Astrocyte (in vitro differentiated cells and primary cell): Measurements from ENCODE around the gene SPAG6. TPM values are rescaled to one million over a fixed set of nuclear protein-coding genes. Genes with fewer than 3 reads are reported as not detected.

Source experiments
- DNase-seq: peaks from one replicate; pipeline ENCODE4 v3.0.0-alpha.2; 2010; ENCODE audit warnings: low read depth
- FAIRE-seq: peaks from 2 replicates; lab custom pipeline; 2011; peaks lifted over from hg19 to GRCh38; lab: Jason Lieb, UNC
- H2AFZ ChIP-seq: 2 replicates; pipeline ENCODE4 v1.6.0; 2012; ENCODE audit warnings: low read depth, low read length, inconsistent platforms
- H3K27ac ChIP-seq: 2 replicates; pipeline ENCODE4 v1.5.1; 2011; ENCODE audit warnings: low read depth, low read length, inconsistent platforms
- H3K27me3 ChIP-seq: 2 replicates; pipeline ENCODE4 v1.6.0; 2011; ENCODE audit warnings: low read length, inconsistent platforms; ENCODE audit not compliant: insufficient read depth
- H3K36me3 ChIP-seq: 2 replicates; pipeline ENCODE4 v1.5.1; 2011; ENCODE audit warnings: low read length, inconsistent platforms; ENCODE audit not compliant: insufficient read depth
- H3K4me1 ChIP-seq: 2 replicates; pipeline ENCODE4 v1.5.1; 2011; ENCODE audit warnings: low read length, inconsistent platforms; ENCODE audit not compliant: insufficient read depth
- H3K4me2 ChIP-seq: 2 replicates; pipeline ENCODE4 v1.6.0; 2012; ENCODE audit warnings: low read length, inconsistent platforms
- H3K4me3 ChIP-seq: 2 replicates; pipeline ENCODE4 v1.5.1; 2011; ENCODE audit warnings: low read depth, mild to moderate bottlenecking, low read length, inconsistent platforms; ENCODE audit not compliant: insufficient read depth
- H3K79me2 ChIP-seq: 2 replicates; pipeline ENCODE4 v1.6.0; 2012; ENCODE audit warnings: mild to moderate bottlenecking, low read length, inconsistent platforms; ENCODE audit not compliant: insufficient read depth
- H3K9ac ChIP-seq: 2 replicates; pipeline ENCODE4 v1.6.0; 2012; ENCODE audit warnings: mild to moderate bottlenecking, low read length, inconsistent platforms
- H3K9me3 ChIP-seq: 2 replicates; pipeline ENCODE4 v1.5.1; 2012; ENCODE audit warnings: low read depth, mild to moderate bottlenecking, low read length, inconsistent platforms; ENCODE audit not compliant: insufficient read depth
- H4K20me1 ChIP-seq: 2 replicates; pipeline ENCODE4 v1.6.0; 2012; ENCODE audit warnings: low read length, inconsistent platforms; ENCODE audit not compliant: insufficient read depth
- H3K27ac Mint-ChIP-seq: one replicate; pipeline ENCODE4 v1.8.0; 2021; ENCODE audit warnings: mild to moderate bottlenecking, mixed read lengths; ENCODE audit not compliant: unreplicated experiment
- H3K27me3 Mint-ChIP-seq: one replicate; pipeline ENCODE4 v1.8.0; 2021; ENCODE audit warnings: low read depth, mixed read lengths; ENCODE audit not compliant: unreplicated experiment
- H3K36me3 Mint-ChIP-seq: one replicate; pipeline ENCODE4 v1.8.0; 2021; ENCODE audit warnings: low read depth, mixed read lengths; ENCODE audit not compliant: unreplicated experiment
- H3K4me1 Mint-ChIP-seq: one replicate; pipeline ENCODE4 v1.8.0; 2021; ENCODE audit warnings: low read depth, mixed read lengths; ENCODE audit not compliant: unreplicated experiment
- H3K4me3 Mint-ChIP-seq: one replicate; pipeline ENCODE4 v1.8.0; 2021; ENCODE audit warnings: mild to moderate bottlenecking, moderate library complexity, mixed read lengths; ENCODE audit not compliant: unreplicated experiment
- H3K9me3 Mint-ChIP-seq: one replicate; pipeline ENCODE4 v1.8.0; 2021; ENCODE audit warnings: mild to moderate bottlenecking, mixed read lengths; ENCODE audit not compliant: unreplicated experiment
- EZH2 ChIP-seq: IDR thresholded peaks from 2 replicates; pipeline ENCODE4 v1.6.1; 2012; ENCODE audit warnings: mild to moderate bottlenecking, low read length, inconsistent platforms; ENCODE audit not compliant: insufficient read depth
- total RNA-seq: library from RNA; stranded (reverse); gene quantifications from 2 replicates; pipeline ENCODE4 v1.2.1, GENCODE V29; 2021
- TF ChIP-seq, protein P1 (sequence below): IDR thresholded peaks from 2 replicates; pipeline ENCODE4 v1.5.1; 2011; ENCODE audit warnings: low read depth, mild to moderate bottlenecking, inconsistent platforms, low read length, moderate library complexity; ENCODE audit not compliant: insufficient read depth

Gene SPAG6
- total RNA-seq, 1 donor from 2014 or later = not detected

DNA sequence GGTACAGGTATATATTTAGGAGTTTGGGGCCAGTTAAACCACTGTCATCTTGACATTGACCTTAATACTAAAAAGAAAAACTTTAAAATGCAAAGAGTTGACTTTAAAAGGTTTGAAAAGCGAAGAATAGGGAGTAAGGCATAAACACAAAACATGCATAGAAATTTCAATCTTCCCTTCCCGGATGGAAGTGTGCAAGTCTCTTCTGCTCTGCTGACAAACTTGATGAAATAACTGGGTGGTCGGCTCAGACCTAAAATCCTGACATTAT is 3.4 kb upstream of the SPAG6 start:
- Mint-ChIP-seq H3K27me3 (peaks cover 78% of the 10 kb centered on the region), H3K4me1 (peaks cover 3% of the 10 kb centered on the region), H3K36me3 (peaks cover 4% of the 10 kb centered on the region), H3K4me3 (peak overlapping the region; percentile 79), H3K27ac (no peak overlapping the region), H3K9me3 (peaks cover 18% of the 10 kb centered on the region)
- Histone ChIP-seq H3K4me2 (no peak overlapping the region), H3K4me3 (no peak overlapping the region), H2AFZ (no peak overlapping the region), H3K79me2 (no peaks in the 10 kb centered on the region), H4K20me1 (no peaks in the 10 kb centered on the region), H3K4me1 (peaks cover 8% of the 10 kb centered on the region), H3K27ac (no peak overlapping the region), H3K36me3 (no peaks in the 10 kb centered on the region), H3K27me3 (peaks cover 84% of the 10 kb centered on the region), H3K9ac (no peak overlapping the region), H3K9me3 (peaks cover 4% of the 10 kb centered on the region)
- DNase-seq (no peak), FAIRE-seq (no peak)
- TF ChIP-seq, protein P1, sequence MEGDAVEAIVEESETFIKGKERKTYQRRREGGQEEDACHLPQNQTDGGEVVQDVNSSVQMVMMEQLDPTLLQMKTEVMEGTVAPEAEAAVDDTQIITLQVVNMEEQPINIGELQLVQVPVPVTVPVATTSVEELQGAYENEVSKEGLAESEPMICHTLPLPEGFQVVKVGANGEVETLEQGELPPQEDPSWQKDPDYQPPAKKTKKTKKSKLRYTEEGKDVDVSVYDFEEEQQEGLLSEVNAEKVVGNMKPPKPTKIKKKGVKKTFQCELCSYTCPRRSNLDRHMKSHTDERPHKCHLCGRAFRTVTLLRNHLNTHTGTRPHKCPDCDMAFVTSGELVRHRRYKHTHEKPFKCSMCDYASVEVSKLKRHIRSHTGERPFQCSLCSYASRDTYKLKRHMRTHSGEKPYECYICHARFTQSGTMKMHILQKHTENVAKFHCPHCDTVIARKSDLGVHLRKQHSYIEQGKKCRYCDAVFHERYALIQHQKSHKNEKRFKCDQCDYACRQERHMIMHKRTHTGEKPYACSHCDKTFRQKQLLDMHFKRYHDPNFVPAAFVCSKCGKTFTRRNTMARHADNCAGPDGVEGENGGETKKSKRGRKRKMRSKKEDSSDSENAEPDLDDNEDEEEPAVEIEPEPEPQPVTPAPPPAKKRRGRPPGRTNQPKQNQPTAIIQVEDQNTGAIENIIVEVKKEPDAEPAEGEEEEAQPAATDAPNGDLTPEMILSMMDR = no peak
- TF ChIP-seq EZH2 = no peak

DNA sequence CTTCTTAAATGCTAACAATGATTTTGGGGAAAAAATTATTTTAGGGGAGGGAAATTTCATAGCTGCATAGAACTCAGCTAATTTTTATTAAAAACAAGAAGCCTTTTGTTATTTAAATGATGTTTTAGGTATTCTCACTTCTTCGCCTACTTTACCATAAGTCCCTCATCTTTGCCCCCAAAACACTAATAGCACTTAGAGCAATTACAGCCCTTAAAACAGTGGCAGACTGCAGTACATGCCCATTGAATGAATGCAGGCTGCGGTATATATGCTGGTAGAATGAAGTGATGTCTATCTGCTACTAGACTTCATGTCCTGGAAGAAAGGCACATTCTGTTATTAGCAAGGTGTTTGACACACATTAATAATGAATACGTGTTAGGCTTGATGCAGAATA is 2.9 kb upstream of the SPAG6 start:
- no peak for DNase-seq
- Mint-ChIP-seq H3K27me3 (peaks cover 76% of the 10 kb centered on the region), H3K27ac (no peak overlapping the region), H3K36me3 (peaks cover 4% of the 10 kb centered on the region), H3K9me3 (peaks cover 15% of the 10 kb centered on the region), H3K4me3 (no peak overlapping the region), H3K4me1 (peaks cover 3% of the 10 kb centered on the region)
- Histone ChIP-seq H2AFZ (no peak overlapping the region), H3K79me2 (no peaks in the 10 kb centered on the region), H3K4me3 (no peak overlapping the region), H3K9me3 (peaks cover 4% of the 10 kb centered on the region), H3K4me2 (no peak overlapping the region), H3K4me1 (peaks cover 8% of the 10 kb centered on the region), H3K9ac (no peak overlapping the region), H3K27ac (no peak overlapping the region), H3K36me3 (no peaks in the 10 kb centered on the region), H4K20me1 (no peaks in the 10 kb centered on the region), H3K27me3 (peaks cover 82% of the 10 kb centered on the region)
- no peak for FAIRE-seq
- TF ChIP-seq, protein P1 = no peak
- peak; percentile 15 for TF ChIP-seq EZH2

DNA sequence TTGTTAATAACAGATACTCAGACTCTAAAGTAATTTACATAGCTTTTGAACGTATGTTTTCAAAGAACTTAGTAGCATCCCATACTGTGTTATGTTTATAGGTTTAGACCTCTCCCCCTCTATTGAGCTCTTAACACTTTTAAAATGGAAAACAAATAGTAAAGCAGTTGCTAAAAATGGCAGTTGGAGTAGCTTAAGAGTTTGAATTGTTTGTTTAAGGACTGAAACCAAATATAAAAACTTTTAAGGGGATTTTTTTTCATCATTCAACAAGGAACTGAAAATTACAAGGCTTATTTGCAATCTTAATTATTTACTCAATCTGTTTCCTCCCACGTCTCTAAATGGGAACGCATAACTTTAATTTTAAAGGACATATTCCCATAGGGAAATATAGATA is 1.6 kb upstream of the SPAG6 start:
- H3K27ac ChIP-seq = no peak overlapping the region
- H3K4me3 ChIP-seq = no peak overlapping the region
- no peaks in the 10 kb centered on the region for H3K36me3 ChIP-seq
- H3K4me2 ChIP-seq = no peak overlapping the region
- no peak overlapping the region for H3K27ac Mint-ChIP-seq
- peaks cover 4% of the 10 kb centered on the region for H3K36me3 Mint-ChIP-seq
- no peaks in the 10 kb centered on the region for H4K20me1 ChIP-seq
- FAIRE-seq (no peak), DNase-seq (no peak)
- H3K79me2 ChIP-seq = no peaks in the 10 kb centered on the region
- no peak for TF ChIP-seq EZH2
- TF ChIP-seq, protein P1 = no peak
- H3K9me3 Mint-ChIP-seq = peaks cover 14% of the 10 kb centered on the region
- H3K9me3 ChIP-seq = peaks cover 4% of the 10 kb centered on the region
- H3K4me3 Mint-ChIP-seq = no peak overlapping the region
- no peak overlapping the region for H2AFZ ChIP-seq
- peaks cover 3% of the 10 kb centered on the region for H3K4me1 Mint-ChIP-seq
- peaks cover 8% of the 10 kb centered on the region for H3K4me1 ChIP-seq
- no peak overlapping the region for H3K9ac ChIP-seq
- peaks cover 74% of the 10 kb centered on the region for H3K27me3 Mint-ChIP-seq
- peaks cover 72% of the 10 kb centered on the region for H3K27me3 ChIP-seq
